Gastroesophageal sphincter (tissue), 3 donors: Measurements from ENCODE around the gene MANEA.

Source experiments
- EP300 ChIP-seq: sonication (generic); formaldehyde crosslinking; IDR thresholded peaks from one replicate; pipeline ENCODE4 v1.6.1; 2017; ENCODE audit warnings: antibody characterized with exemption, mild to moderate bottlenecking
- POLR2AphosphoS5 ChIP-seq: sonication (generic); formaldehyde crosslinking; IDR thresholded peaks from one replicate; pipeline ENCODE4 v1.6.1; 2017; ENCODE audit warnings: antibody characterized with exemption
- TF ChIP-seq, protein P1 (sequence below), 4 experiments: fragments of 200-600 bp in 2 of 4; fragments of 450-650 bp in 2 of 4; sonication (generic) in 1 of 4; IDR thresholded peaks; one replicate each; pipeline ENCODE4 v1.5.1; 2017 to 2019; ENCODE audit warnings: antibody characterized with exemption in 4 of 4, mild to moderate bottlenecking in 2 of 4, moderate library complexity in 2 of 4

- TF ChIP-seq, protein P1, sequence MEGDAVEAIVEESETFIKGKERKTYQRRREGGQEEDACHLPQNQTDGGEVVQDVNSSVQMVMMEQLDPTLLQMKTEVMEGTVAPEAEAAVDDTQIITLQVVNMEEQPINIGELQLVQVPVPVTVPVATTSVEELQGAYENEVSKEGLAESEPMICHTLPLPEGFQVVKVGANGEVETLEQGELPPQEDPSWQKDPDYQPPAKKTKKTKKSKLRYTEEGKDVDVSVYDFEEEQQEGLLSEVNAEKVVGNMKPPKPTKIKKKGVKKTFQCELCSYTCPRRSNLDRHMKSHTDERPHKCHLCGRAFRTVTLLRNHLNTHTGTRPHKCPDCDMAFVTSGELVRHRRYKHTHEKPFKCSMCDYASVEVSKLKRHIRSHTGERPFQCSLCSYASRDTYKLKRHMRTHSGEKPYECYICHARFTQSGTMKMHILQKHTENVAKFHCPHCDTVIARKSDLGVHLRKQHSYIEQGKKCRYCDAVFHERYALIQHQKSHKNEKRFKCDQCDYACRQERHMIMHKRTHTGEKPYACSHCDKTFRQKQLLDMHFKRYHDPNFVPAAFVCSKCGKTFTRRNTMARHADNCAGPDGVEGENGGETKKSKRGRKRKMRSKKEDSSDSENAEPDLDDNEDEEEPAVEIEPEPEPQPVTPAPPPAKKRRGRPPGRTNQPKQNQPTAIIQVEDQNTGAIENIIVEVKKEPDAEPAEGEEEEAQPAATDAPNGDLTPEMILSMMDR (IDR thresholded peaks at IDR 0.05): no peak
- TF ChIP-seq EP300 (no peak), POLR2AphosphoS5 (no peak)
Measured at GRCh38 chr6:95548188-95548786, 29.0 kb upstream of the MANEA start.
